NCI-H2196 treated with DMSO at 0.1 percent for 48 hours (cell line): Measurements from ENCODE around the gene RGL3.
"Not testable (repeated sequence)": the region's sequence is repeated elsewhere in the genome, so short reads cannot be mapped to it uniquely, and the experiment has no call there.

Experiments
- DNase-seq: peaks from one replicate; lab custom pipeline; 2025; ENCODE audit not compliant: unreplicated experiment; lab: John Stamatoyannopoulos, UW

The RGL3 gene

DNA sequence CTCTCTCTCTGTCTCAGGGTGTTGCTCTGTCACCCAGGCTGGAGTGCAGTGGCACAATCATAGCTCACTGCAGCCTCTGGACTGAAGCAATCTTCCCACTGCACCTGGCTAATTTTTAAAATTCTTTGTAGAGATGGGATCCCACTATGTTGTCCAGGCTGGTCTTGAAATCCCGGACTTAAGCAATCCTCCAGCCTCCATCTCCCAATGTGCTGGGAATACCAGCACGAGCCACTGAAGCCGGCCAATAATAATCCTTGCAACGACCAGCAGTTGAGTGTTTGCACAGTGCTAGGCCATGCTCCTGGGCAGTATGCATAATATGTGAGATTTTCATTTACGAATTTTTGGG lies 34.4 kb downstream of the RGL3 start:
- DNase-seq: no peak

GRCh38 chr19:11383706-11384048 lies 35.4 kb downstream of the RGL3 start:
- DNase-seq: no peak

GRCh38 chr19:11382898-11383705 lies 36.0 kb downstream of the RGL3 start:
- DNase-seq: peak; percentile 40

GRCh38 chr19:11380653-11381537 lies 38.2 kb downstream of the RGL3 start:
- DNase-seq: peak; percentile 96

GRCh38 chr19:11379857-11380350 lies 39.2 kb downstream of the RGL3 start:
- no peak for DNase-seq

- not testable (repeated sequence) for DNase-seq
Measured at GRCh38 chr19:11379269-11379845, 39.8 kb downstream of the RGL3 start.

DNA sequence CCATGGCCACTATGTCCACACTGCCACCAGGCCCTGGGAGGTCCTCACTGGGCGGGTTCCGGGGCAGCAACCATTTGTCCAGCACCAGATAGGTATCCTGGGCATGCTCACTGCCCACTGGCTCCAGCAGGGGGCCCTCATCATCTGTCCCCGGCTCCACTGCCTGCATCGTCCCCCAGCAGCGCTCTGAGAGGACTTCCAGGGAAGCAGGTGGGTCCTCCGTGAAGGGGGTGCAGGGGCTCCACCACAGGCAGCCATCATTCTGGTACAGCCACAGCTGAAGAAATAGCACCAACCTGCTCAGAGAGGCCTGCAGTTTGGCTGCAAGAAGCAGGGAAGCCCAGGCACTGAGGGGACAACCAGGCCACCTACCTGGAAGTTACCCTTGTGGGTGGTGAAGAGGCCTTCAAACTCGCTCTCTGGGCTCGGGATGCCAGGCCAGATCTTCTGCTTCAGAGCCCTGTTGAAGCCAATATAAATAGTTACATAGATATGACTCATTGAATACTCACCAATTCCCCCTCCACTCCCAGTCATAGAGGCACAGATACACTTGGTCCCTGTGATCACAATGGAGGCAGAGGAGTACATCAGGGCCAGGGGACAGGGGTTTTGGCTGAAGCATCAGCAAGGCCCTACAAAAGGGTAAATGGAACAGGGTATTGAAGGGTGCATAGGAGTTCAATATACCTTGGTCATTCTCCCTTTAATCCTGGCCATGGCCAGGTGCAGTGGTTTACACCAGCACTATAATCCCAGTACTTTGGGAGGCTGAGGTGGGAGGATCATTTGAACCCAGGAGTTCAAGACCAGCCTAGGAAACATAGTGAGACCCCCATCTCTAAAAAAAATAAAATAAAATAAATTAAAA lies 40.6 kb downstream of the RGL3 start:
- no peak for DNase-seq

- DNase-seq: no peak
Measured at GRCh38 chr19:11377756-11378155, 41.4 kb downstream of the RGL3 start.

GRCh38 chr19:11377237-11377636 lies 41.9 kb downstream of the RGL3 start:
- DNase-seq: no peak

DNA sequence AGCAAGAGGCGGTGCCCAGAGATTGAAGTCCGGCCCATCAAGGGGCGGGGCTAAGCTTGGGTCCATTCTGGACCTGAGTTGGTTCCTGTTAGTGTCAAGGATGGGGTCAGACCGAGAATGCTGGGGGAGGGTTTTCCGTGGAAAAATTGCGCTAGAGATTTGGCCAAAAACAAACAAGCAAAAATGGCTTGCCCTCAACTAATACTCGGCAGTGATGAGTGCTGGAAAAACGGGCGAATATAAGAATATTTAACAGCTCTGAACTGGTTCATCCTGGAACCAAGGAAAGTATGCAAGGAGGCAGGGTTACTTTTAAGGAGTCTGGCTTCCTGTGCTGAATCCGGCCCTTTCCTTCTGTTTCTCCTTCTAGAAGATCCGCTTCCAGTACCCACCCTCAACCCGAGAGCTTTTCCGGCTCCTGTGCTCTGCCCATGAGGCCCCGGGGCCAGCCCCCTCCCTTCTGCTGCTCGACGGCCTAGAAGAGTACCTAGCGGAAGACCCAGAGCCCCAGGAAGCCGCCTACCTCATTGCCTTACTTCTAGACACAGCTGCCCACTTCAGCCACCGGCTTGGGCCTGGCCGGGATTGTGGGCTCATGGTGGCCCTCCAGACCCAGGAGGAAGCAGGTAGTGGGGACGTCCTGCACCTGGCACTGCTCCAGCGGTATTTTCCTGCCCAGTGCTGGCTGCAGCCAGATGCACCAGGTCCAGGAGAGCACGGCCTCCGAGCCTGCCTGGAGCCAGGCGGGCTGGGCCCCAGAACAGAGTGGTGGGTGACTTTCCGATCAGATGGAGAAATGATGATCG lies 43.8 kb downstream of the RGL3 start:
- DNase-seq: peak; percentile 45

DNA sequence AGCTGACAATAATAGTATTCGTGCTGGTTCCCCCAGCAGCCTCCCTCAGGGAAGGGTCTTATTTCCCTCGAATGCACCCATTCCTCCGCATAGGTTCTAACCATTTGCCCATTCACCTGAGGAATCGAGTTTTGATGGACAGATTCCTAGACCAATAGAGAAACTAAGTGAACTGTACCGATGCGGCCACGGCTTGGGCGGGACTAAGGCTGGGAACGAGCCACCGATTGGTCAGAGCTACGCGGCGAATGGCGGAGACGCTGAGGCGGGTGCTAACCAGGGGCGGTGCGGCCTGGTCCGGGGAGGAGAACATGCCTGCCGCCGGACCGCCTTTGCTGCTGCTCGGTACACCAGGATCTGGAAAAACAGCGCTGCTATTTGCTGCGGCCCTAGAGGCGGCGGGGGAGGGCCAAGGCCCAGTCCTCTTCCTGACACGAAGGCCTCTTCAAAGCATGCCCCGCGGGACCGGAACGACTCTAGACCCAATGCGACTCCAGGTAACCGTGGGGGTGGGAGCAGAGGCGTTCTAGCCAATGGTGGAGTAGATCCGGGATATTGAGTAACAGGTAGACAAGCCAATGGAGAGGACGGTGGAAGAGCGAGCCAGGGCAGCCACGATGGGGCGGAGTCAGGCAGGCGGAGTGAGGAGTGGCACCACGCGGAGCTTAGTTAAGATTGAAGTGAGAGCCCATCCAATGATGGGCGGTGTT lies 44.5 kb downstream of the RGL3 start, which contains the start of gene SWSAP1:
Gene SWSAP1 (plus strand): TSS at position 234 of the 710 bp plus-strand sequence. CDS start 15 bp downstream, at position 249.
- peak; percentile 100 for DNase-seq

GRCh38 chr19:11373885-11374432 lies 45.2 kb downstream of the RGL3 start:
- DNase-seq: no peak

DNA sequence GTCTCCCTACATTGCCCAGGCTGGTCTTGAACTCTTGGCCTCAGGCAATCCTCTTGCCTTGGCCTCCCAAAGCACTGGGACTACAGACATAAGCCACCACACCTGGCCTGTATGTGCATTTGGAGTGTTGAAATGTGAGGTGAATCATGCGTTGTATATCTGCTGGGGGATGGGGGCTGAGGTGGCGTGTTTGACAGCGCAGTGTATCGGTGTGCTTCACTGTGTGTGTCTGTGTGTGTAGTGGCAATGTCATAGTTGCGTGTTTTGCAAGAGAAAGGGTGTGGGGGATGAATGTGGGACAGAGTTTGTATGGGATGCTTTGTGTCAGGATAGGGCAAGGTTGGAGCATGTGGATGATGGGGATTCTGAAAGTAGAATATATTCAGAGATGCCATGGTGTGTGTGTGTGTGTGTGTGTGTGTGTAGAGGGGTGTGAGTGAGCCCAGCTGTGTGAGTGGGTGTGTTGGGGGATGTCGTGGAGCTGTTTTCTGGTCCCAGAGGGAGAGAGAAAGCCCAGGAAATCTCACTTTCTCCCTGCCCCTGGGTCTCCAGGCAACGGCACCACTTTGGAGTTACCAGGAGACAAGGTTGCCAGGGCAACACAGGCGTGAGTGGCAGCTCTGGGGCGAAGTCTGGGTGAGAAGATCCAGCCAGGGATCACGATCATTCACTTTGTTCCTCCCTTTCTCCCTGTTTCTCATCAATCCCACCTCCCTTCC lies 45.8 kb downstream of the RGL3 start:
- DNase-seq: peak; percentile 65

DNA sequence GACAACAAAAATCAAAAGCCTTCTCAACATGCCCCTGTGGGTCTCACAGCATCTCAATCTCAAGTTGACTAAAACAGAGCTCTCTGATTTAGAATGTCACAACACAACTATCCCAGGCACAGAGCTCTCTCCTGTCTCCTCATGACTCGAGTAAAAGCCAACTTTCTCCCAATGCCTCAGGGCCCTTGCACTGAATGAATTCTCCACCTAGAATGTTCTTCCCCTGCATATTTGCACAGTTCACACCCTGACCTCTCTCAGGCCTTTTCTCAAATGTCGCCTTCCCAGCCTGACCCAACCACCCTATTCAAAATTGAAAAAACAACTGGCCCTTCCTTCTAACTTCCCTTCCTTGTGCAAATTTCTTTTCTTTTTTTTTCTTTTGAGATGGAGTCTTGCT lies 48.4 kb downstream of the RGL3 start:
- no peak for DNase-seq

GRCh38 chr19:11367528-11367927 lies 51.6 kb downstream of the RGL3 start:
- no peak for DNase-seq

- no peak for DNase-seq
Measured at GRCh38 chr19:11365557-11366117, 53.5 kb downstream of the RGL3 start.

- no peak for DNase-seq
Measured at GRCh38 chr19:11364935-11365334, 54.2 kb downstream of the RGL3 start.
